A673 (cell line): ENCODE data around the gene LTB4R2. TPM values are rescaled to one million over a fixed set of nuclear protein-coding genes. Genes with fewer than 3 reads are reported as not detected.

Experiments used
- BruUV-seq: library from RNA; stranded (reverse); fragments of 400-500 nt; replicated peaks from 2 replicates; lab custom pipeline; 2021; lab: Mats Ljungman, UMichigan
- CTCF ChIA-PET: fragments of 300-600 bp; sonication (Branson Sonifier 250); formaldehyde crosslinking; loops from one replicate; lab custom pipeline; 2022; ENCODE audit warnings: antibody characterized with exemption; lab: Charles Lee
- POLR2A ChIA-PET: fragments of 300-600 bp; sonication (Branson Sonifier 250); formaldehyde crosslinking; loops from one replicate; lab custom pipeline; 2022; ENCODE audit warnings: antibody characterized with exemption; ENCODE audit not compliant: low non-redundant PET; lab: Charles Lee
- DNase-seq: peaks from one replicate; pipeline ENCODE4 v3.0.0-alpha.2; 2015; ENCODE audit warnings: low spot score
- H3K27ac ChIP-seq: fragments of 200-600 bp; sonication (generic); 2 replicates; pipeline ENCODE4 v1.5.1; 2016; ENCODE audit warnings: mixed run types, low read depth, mild to moderate bottlenecking, mixed read lengths, antibody characterized with exemption, low read length; ENCODE audit not compliant: poor library complexity, severe bottlenecking
- H3K27me3 ChIP-seq: fragments of 200-600 bp; sonication (generic); replicated peaks from 2 replicates; pipeline ENCODE4 v1.6.1; 2017; ENCODE audit warnings: mixed run types, low read depth, mild to moderate bottlenecking, mixed read lengths, antibody characterized with exemption, low read length; ENCODE audit not compliant: insufficient read depth, poor library complexity
- H3K36me3 ChIP-seq: fragments of 200-600 bp; sonication (generic); 2 replicates; pipeline ENCODE4 v1.6.1; 2016; ENCODE audit warnings: mixed run types, mild to moderate bottlenecking, mixed read lengths, antibody characterized with exemption, low read length; ENCODE audit not compliant: insufficient read depth, poor library complexity, severe bottlenecking
- H3K4me1 ChIP-seq: fragments of 200-600 bp; sonication (generic); 2 replicates; pipeline ENCODE4 v1.6.1; 2017; ENCODE audit warnings: mixed run types, mild to moderate bottlenecking, mixed read lengths, antibody characterized with exemption, low read length; ENCODE audit not compliant: insufficient read depth, poor library complexity, severe bottlenecking
- H3K4me3 ChIP-seq: fragments of 200-600 bp; sonication (generic); 2 replicates; pipeline ENCODE4 v1.5.1; 2016; ENCODE audit warnings: low read depth, mixed run types, mild to moderate bottlenecking, mixed read lengths, low read length; ENCODE audit not compliant: poor library complexity, severe bottlenecking
- H3K9me3 ChIP-seq: fragments of 200-600 bp; sonication (generic); 2 replicates; pipeline ENCODE4 v1.6.1; 2016; ENCODE audit warnings: mixed run types, low read depth, mild to moderate bottlenecking, mixed read lengths, antibody characterized with exemption, low read length; ENCODE audit not compliant: poor library complexity, severe bottlenecking
- EZH2 ChIP-seq: fragments of 200-600 bp; sonication (generic); IDR thresholded peaks from 2 replicates; pipeline ENCODE4 v1.6.1; 2017; ENCODE audit warnings: borderline replicate concordance, low read depth, mild to moderate bottlenecking, mixed read lengths, antibody characterized with exemption, low read length; ENCODE audit not compliant: poor library complexity, severe bottlenecking
- intact Hi-C: fragments of 100-400 bp; cut with micrococcal nuclease; formaldehyde crosslinking; loops from one replicate; pipeline ENCODE4 v1.10.0; 2022; ENCODE audit not compliant: unreplicated experiment
- total RNA-seq: library from RNA; stranded (reverse); gene quantifications from 2 replicates; pipeline ENCODE4 v1.2.3, GENCODE V29; 2021
- TF ChIP-seq, protein P1 (sequence below): fragments of 300-800, 200-600 bp; sonication (generic); conservative IDR thresholded peaks from 2 replicates; pipeline ENCODE4 v1.5.1; 2017; ENCODE audit warnings: low read depth, mild to moderate bottlenecking, antibody characterized with exemption, low read length, moderate library complexity, mixed read lengths

LTB4R2 gene
- total RNA-seq, 1 experiment from 2014 or later: 7.6 TPM

DNA sequence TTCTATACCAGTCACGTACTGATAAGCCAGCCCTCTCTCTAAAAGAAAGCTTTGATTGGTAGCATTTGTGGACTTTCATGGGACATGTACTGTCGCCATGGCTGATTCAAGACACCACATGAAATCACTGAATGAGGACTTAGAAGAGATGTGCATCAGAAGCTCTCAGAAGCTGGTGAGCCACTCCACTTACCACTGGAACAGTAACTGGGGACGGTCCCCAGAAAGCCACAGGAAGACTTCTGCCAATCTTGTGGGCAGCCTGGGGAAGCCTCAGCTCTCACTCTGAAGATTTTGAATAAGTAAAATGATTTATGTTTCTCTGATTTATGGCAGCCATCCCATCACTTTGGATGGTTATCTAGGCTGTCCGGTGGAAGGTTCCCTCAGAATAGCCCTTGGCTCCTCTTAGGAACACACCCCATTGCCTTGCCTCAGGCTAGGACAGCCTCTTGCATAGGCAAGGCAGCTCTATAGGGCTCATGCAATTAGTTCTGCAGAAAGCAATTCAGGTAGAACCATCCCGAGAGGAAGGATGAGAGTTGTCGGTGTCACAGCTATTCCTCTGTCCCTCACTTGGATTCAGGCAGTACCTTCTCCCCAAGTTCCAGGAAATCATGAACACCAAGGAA is 20.2 kb upstream of the LTB4R2 start:
- BruUV-seq: no TSS peak
- ChIA-PET POLR2A (no interaction called here), CTCF (interaction anchor here (0.6 kb wide), 1 partner anchor 58 kb away, joined by 4 read pairs; no protein-coding TSS in a partner anchor)

GRCh38 chr14:24290746-24291145 is 19.2 kb upstream of the LTB4R2 start:
- no peak overlapping the region for H3K4me3 ChIP-seq
- H3K9me3 ChIP-seq: no peaks in the 10 kb centered on the region
- H3K4me1 ChIP-seq: no peaks in the 10 kb centered on the region
- ChIA-PET CTCF (no interaction called here), POLR2A (no interaction called here)
- H3K27ac ChIP-seq: no peak overlapping the region
- BruUV-seq: no TSS peak
- H3K36me3 ChIP-seq: no peaks in the 10 kb centered on the region
- no peak for TF ChIP-seq EZH2
- TF ChIP-seq, protein P1, sequence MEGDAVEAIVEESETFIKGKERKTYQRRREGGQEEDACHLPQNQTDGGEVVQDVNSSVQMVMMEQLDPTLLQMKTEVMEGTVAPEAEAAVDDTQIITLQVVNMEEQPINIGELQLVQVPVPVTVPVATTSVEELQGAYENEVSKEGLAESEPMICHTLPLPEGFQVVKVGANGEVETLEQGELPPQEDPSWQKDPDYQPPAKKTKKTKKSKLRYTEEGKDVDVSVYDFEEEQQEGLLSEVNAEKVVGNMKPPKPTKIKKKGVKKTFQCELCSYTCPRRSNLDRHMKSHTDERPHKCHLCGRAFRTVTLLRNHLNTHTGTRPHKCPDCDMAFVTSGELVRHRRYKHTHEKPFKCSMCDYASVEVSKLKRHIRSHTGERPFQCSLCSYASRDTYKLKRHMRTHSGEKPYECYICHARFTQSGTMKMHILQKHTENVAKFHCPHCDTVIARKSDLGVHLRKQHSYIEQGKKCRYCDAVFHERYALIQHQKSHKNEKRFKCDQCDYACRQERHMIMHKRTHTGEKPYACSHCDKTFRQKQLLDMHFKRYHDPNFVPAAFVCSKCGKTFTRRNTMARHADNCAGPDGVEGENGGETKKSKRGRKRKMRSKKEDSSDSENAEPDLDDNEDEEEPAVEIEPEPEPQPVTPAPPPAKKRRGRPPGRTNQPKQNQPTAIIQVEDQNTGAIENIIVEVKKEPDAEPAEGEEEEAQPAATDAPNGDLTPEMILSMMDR: no peak
- intact Hi-C loops: no loop called here
- DNase-seq: no peak
- H3K27me3 ChIP-seq: no peaks in the 10 kb centered on the region

More for the DNA sequence above, 20.2 kb upstream of the LTB4R2 start:
- no peaks in the 10 kb centered on the region for H3K4me1 ChIP-seq
- TF ChIP-seq, protein P1: no peak
- no peak for TF ChIP-seq EZH2
- H3K4me3 ChIP-seq: no peak overlapping the region
- H3K27ac ChIP-seq: no peak overlapping the region
- no peaks in the 10 kb centered on the region for H3K27me3 ChIP-seq
- no peak for DNase-seq
- intact Hi-C loops: no loop called here
- no peaks in the 10 kb centered on the region for H3K36me3 ChIP-seq
- no peaks in the 10 kb centered on the region for H3K9me3 ChIP-seq

DNA sequence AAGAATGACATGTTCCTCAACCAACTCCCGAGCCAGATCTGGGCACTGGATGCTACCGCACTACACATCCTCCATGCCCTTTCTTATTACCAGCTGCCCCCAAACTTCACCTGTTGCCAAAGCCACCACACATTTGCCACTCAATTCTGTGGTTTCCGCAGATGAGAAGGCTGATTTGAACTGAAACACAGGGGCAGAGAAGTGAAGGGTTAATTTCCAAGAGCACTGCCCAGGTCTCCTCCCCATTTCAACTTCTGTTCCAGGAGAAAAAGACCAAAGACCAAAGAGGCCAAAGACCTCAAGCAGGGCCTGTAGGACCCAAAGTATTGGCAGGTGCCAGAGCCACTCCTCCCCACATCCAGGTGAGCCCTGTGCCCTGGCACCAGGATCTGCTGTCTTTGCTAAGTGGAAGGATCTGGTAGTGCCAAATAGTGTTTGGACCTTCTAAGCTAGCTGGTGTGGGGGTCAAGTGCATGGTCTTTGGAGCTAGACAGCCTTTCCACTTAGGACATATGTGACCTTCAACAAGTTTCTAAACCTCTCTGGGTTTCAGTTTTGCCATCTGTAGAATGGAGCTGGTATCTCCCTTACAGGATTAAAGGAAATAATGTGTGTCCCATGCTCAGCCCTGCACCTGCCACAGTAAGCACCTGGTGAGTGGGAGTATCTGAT is 18.4 kb upstream of the LTB4R2 start:
- intact Hi-C loops: no loop called here
- TF ChIP-seq, protein P1: no peak
- no peak for TF ChIP-seq EZH2
- POLR2A ChIA-PET: no interaction called here

More for the DNA sequence above, 18.4 kb upstream of the LTB4R2 start:
- DNase-seq: no peak
- no peaks in the 10 kb centered on the region for H3K36me3 ChIP-seq
- H3K4me3 ChIP-seq: no peak overlapping the region
- CTCF ChIA-PET: no interaction called here
- H3K27me3 ChIP-seq: no peaks in the 10 kb centered on the region
- no peak overlapping the region for H3K27ac ChIP-seq
- H3K9me3 ChIP-seq: no peaks in the 10 kb centered on the region
- H3K4me1 ChIP-seq: no peaks in the 10 kb centered on the region
- BruUV-seq: no TSS peak
